HG02870 (cell line): Measurements from ENCODE around the gene LTBP3.
A peak's percentile ranks its signal among the peaks of the same experiment; 100 is the strongest.
"Not testable (repeated sequence)": the region's sequence is repeated elsewhere in the genome, so short reads cannot be mapped to it uniquely, and the experiment has no call there.

Experiments used
- ATAC-seq: cut with Tn5 transposase; IDR thresholded peaks from one replicate; pipeline ENCODE4 v1.9.1; 2021; ENCODE audit warnings: mild to moderate bottlenecking, moderate library complexity; ENCODE audit not compliant: unreplicated experiment

Gene LTBP3

DNA sequence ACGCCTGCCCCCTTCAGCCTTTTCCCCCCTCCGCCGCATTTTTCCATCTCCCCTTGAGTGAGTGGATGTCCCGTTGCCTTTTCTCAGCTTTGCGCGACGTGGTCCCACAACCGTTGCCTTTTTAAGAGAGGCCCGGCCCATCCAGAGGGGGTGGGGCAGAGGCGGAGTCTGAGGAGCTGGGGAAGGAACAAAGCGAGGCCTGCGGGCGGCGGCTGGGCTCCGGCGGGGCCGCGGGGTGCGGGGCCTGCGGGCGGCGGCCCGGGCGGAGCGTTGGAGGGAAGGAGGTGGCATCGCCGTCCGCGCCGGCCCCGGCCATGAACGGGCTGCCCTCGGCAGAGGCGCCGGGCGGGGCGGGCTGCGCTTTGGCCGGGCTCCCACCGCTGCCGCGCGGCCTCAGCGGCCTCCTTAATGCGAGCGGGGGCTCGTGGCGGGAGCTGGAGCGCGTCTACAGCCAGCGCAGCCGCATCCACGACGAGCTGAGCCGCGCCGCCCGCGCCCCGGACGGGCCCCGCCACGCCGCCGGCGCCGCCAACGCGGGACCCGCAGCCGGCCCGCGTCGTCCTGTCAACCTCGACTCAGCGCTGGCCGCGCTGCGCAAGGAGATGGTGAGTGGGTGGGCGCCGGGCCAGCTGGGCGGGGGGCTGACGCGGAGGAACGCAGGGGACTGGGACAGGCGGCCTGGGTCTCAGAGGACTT is 14.3 kb upstream of the LTBP3 start, which contains the start of gene FAM89B:
FAM89B (plus strand) TSS at position 183 of the 696 bp plus-strand sequence; CDS start at position 315, 132 bp downstream.
- ATAC-seq = no peak

DNA sequence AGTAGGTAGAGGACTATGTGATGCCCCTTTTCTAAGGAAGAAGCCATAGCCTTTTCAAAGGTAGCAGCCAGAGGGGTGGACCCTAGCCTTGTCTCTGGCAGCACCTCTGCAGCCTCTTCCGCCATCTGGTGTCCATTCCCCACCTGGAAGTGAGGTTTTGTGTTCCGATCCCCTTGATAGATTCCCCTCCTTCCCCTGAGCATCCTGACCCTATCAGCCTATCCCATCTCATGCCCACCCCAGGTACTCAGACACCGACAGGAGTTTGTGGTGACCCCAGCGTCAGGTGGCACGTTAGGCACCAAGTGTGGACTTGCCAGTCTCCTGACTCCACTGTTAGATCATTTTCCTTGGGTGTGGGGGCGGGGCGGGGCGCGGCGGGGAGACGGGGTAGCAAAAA is 13.8 kb upstream of the LTBP3 start:
- ATAC-seq = no peak

DNA sequence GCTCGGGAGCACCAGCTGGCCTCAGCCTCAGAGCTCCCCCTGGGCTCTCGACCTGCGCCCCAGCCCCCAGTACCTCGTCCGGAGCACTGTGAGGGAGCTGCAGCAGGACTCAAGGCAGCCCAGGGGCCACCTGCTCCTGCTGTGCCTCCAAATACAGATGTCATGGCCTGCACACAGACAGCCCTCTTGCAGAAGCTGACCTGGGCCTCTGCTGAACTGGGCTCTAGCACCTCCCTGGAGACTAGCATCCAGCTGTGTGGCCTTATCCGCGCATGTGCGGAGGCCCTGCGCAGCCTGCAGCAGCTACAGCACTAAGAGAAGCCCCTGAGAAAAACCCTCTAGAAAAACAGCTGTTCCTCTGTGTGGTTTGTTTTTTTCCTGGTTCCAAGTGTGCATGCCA is 13.3 kb upstream of the LTBP3 start:
- ATAC-seq = no peak

DNA sequence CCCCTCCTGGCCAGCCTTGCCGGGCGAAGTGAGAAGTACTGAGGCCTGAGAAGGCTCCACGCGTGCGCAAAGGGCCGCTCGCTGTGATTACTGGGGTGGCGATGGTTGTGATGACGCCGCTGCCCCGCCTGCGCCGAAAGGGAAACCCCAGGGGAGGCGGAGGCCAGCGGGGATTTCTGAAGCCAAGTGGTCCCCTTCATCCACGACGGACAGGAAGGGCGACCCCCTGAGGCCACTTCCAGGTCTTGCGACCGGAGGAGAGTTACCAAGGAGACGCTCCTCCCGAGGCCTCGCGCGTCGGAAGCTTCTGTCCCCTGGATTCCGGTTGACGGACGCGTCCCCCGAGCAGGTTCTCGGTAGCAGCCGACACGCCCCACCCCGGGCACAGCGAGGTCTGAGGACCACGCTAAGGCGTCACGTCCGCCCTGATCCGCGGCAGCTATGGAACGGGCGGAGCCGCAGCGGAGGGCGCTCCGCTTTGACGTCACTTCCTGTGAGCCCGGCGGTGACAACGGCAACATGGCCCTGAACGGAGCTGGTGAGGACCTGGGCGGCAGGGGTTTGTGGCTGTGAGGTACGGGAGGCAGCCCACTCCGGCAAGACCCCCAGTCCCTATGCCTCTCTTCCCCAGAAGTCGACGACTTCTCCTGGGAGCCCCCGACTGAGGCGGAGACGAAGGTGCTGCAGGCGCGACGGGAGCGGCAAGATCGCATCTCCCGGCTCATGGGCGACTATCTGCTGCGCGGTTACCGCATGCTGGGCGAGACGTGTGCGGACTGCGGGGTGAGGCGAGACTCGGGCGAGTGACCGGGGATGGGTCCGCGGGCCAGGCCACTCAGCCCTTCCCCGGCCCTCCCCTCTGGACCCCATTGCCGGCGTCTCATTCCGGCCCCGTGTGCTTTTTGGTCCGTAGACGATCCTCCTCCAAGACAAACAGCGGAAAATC is 12.1 kb upstream of the LTBP3 start, which contains the start of gene ZNRD2:
ZNRD2 (plus strand) TSS at position 505 of the 946 bp plus-strand sequence; CDS start at position 520, 15 bp downstream.
- peak; percentile 67 for ATAC-seq

DNA sequence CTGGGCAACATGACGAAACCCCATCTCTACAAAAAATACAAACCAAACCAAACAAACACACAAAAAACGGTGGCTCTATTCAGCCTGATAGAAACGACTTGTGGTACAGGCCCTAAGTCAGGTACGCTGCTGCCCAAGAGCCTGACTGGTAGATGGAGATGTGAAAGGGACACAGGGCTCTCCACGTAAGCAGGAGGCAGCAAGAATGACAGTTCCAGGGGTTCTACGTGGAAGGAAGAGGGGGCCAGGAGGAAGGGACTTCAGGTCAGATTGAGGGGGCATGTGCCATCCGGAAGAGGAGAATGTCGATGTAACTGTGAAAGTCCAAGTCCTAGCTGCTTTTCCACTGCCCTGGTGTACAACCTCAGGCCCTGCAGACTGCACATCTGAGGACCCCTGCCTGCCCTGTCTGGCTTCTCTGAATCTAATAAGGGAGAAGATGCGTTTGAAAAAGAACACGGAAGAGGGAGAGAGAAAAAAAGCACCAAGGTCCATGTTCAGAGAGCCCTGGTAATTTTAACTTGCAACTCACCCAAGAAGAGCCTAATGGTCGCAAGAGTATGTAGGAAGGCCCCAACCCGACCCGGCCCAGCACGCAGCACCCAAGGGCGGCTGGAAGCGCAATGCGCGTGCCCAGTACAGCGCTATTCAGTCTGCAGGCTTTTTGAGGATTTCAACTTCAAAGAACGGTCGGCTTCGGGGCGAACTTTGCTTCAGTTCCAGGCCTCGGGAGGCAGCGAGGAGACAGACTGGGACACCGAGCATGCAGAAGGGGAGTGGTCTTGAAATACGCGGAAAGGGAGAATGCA is 11.2 kb upstream of the LTBP3 start:
- peak; percentile 3 for ATAC-seq

DNA sequence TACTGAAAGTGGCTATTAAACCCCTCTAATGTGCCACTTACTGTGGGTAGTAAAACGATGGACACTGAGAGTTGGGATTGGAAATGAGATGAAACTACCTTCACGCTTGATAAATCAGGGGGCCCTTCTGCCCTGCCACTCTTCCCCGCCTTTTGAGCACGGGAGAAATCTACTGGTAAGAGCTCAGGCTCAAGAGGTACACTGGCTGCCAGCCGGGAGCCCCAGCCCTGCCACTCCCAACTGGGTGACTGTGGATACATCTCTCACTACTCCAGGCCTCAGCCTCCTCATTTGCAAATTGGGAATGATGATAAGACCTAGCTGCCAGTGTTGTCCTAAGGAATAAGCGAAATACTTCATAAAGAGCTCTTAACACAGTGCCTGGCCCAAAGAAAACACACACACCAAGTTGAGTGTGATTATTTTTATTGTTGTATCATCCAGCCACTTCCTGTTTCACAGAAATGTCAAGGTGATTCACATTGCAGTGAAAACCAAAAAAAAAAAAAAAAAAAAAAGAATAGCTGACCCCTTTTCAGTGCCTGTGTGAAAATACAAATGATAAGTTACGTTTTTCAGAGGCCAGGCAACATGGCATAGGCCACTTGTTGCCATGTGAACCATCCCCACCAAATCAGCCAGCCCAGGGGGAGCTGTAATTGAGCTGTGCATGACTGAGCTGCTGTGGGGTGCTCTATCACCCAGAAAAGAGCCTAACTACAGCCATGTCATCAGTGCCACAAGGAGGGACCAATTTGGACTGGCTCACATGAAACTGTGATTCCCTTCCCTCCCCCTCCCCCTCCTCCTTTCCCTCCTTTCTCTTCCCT is 7.7 kb upstream of the LTBP3 start:
- ATAC-seq = no peak

DNA sequence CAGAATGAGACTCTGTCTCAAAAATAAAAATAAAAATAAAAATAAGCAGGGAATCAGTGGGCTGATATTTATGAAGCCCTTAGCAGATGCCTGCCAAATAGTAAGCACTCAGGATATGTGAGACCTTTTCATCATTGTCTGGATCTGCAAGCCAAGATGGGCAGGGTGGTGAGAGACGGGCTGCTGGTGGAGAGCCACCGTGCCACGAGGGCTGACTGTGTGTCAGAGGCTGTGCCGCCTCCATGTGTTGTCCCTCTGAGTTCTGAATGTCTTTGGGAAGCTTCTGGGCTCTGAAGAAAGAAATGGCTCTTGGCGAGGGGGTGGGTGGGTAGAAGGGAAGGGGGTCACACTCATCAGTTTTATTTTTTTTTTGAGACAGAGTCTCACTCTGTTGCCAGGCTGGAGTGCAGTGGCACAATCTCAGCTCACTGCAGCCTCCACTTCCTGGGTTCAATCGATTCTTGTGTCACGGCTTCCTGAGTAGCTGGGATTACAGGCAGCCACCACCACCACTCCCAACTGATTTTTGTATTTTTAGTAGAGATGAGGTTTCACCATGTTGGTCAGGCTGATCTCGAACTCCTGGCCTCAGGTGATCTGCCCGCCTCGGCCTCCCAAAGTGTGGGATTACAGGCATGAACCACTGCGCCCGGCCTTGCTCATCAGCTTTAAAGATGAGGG is 6.9 kb upstream of the LTBP3 start:
- ATAC-seq = not testable (repeated sequence)

DNA sequence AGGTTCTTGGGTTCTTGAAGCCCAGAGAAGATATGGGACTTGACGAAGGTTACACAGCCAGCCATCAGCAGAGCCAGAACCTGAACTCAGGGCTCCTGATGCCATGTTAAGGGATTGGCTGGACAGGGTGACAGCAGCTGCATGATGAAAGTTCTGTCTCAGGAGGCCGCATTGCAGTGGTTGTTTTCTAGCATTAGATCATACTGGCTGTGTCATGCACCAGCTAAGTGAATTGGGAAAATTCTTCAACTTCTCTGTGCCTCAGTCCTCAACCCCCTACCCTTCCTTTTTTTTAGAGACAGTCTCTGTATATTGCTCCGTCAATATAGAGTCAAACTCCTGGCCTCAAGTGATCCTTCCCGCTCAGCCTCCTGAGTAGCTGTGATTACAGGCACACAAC is 5.4 kb upstream of the LTBP3 start:
- no peak for ATAC-seq

DNA sequence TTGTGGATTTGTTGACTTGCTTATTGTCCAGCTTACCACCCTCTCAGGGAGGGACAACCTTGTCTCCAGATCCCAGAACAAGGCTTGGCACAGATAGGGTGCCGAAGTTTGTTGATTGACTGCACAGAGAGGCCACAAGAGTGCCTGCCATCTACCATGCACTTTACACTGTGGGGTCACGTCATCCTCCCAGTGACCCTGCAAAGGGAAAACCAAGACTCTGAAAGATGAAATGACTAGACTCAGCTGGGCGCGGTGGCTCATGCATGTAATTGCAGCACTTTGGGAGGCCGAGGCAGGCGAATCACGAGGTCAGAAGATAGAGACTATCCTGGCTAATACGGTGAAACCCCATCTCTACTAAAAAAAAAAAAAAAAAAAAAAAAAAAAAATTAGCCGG is 4.6 kb upstream of the LTBP3 start:
- no peak for ATAC-seq

DNA sequence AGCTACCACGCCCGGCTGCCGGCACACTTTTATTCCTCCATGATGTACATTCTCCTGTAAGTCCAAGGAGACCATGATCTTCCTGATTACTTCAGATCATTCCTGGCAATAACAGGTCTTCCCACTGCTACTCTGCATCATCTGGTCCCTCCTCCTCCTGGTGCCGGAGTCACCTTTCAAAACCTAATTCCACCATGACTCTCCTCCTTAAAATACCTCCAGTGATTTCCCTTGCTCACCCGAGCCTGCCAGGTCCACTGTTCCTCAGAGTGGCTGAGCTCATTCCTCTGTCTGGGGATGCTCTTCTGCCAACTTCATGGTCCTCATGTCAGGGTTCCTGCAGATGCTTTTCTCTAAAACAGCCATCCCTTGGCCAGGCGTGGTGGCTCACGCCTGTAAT is 3.9 kb upstream of the LTBP3 start:
- no peak for ATAC-seq

DNA sequence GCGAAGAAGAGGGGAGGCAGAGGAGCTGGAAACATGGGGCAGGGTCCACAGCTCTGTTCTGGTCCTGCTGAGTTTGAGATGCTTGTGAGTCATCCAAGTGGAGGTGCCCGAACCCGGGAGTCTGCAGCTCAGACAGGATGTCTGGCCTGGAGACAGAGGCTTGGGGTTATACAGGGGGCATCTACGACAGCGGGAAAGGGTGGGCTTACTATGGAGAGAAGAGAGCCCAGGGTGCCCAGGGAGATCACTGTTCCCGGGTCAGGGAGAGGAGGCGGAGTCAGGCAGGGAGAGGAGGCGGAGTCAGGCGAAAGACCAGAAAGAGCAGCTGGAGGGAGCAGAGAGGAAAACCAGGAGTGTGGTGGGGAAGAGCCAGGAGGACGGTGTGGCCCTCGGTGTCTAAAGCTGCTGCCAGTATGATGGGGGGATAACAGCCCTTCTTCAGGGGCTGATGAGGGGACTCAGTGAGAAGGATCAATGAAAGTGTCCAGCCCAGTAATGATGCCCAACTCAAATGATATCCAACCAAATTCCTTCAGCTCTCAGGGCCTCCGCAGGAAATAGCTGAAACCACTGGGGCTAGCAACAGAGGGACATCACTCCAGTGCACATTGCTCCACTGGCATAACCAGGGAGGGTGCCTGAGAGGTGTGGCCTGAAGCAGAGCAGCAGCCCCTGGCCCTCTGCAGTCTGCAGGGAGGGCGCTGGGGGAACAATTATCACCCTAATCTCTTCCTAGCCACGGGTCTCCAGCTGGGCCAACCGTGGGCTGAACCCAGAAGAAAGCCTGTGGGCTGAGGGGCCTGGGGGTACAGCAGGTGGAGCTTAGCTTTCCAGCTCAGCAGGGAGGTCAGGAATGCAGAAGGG is 2.6 kb upstream of the LTBP3 start:
- ATAC-seq = no peak

DNA sequence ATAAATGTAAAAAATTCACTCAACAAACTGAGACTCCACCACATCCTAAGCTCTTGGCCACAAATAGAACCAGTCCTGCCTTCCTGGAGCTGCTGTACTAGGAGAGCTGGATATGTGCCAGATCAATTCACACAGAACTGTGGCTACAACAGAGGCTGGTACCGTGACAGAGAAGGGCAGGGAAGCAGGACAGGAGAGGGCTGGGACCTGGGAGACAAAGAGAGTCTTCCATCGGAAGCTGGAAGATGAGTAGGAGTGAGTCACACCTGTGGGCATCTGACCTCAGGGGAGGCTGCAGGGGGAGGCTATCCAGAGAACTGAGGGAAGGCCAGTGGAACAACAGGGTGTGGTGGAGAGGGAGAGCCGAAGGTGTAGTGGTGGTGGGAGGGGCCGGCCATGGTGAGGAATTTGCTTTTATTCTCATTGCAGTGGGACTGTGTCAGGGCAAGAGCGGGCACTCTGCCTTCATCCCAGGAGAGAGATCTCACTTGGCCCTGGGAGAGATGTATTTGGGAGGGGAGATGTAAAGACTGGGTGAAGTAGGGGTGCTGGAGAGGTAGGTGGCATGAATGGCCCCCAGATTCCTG is 1.9 kb upstream of the LTBP3 start:
- ATAC-seq = no peak

DNA sequence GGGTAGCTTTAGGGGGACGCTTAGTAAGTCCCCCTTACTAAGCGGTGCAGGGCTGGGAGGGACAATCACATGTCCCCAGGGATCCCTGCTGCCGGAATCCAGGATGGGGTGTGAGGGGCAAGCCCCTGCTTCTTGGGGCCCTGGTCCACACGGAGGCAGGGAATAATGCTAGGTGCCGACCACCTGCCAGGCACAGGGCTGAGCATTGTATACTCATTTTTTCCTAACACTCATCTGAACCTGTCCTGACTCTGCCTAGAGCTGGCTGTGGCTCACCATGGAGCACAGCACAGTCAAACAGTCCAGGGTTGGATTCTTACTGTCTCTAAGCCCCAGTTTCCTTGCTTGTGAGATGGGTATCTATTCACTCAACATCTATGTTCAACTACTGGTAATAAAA is 1.4 kb upstream of the LTBP3 start:
- ATAC-seq = no peak

DNA sequence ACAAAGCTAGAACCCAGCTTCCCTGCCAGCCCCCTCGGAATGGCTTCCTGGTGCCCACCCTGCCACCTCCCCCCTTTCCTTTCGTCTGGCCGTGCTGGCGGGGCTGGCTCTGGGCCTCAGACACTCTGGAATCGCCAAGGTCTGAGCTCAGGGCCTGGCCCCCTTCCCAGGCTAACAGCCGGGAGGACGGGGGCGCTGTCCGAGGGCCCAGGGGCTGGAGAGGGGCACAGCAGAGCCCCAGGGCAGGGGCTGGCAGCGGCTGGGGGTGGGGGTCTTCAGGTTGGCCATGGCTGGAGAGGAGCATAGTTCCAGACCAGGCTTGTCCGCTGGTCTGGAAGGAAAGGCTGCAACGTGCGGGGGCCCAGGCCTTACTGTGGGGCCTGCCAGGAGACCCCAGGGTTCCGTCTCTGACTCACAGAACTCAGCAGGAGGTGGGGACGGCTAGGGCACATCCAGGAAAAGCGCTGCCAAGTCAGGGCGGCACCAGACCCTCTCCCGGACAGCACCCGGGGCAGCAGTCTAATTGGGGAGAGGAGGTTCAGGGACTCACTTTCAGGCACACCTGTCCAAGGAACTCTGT is 861 bp upstream of the LTBP3 start:
- ATAC-seq = no peak

DNA sequence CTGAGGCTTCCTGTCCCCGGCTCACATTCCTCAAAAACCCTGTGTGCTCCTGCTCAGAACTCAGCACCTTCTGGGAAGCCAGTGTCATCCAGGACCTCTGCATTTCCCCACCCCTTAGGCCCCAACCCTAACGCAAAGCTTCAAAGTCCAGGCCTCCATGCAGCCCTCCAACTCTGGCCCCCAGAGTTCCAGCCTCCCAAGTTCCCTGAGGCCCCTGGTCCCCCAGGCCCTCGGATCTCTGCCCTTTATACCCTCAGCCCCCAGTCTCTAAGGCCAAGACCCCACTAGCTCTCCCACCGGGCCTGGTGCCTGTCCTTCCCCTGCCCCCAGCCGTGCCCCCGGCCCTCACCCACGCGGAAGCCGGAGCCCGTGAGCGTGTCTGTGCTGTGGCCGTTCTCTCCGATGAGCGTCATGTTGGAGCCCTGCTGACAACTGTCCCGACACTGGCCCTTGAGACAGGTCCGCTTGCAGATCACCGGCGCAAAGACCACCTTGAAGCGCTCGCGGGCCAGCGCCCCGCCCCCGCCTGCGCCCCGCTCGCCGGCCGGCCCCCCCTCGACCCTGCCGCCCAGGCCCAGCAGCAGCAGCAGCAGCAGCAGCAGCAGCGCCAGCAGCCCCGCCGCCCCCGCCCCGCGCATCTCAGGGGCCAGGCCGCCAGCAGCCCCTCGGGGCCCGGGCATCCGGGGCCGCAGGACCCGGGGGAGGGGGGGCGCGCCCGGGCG is 718 bp downstream of the LTBP3 start:
- ATAC-seq = no peak

DNA sequence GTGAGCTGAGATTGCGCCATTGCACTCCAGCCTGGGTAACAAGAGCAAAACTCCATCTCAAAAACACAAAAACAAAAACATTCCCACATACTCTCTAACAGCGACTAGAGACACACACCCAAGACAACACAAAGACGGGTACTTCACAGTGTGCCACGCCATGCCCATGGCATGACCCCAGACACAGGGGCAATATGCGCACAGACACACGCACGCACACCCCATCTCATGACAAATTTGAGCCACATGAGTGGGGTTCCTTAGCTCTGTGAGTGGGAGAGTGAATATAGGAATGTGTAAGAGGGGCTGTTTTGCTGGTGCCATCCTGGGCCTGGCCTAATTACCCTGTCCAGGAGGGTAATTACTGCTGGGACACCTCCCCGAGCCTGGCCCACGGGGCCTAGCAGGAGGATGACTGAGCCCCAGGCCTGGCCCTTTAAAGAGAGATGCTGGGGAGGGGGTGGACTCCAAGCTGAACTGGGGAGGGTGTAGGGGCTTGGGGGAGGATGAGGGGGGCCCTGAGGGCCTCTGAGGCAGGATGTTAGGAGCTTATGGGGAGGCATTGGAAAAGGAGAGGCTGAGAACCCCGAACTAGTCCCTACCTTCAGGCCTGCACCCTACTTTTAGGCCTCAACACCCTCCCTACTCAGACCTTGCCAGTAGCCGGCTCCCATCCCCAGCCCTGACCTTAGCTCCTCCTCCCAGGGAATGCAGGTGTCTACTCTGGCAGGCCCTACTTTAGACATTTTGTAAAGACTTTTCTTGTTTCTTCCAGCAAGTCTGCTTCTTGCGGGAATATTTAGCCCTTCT is 1.5 kb downstream of the LTBP3 start:
- no peak for ATAC-seq
